Nephron progenitor cell (in vitro differentiated cells): ENCODE results near the gene NRG4.
A peak's percentile ranks its signal among the peaks of the same experiment; 100 is the strongest.
"Not testable (repeated sequence)": the region's sequence is repeated elsewhere in the genome, so short reads cannot be mapped to it uniquely, and the experiment has no call there.

Experiments
- DNase-seq: peaks from one replicate; pipeline ENCODE4 v3.0.0; 2021
- H3K27ac Mint-ChIP-seq: 2 replicates; pipeline ENCODE4 v1.8.0; 2021; ENCODE audit warnings: mild to moderate bottlenecking, moderate library complexity, mixed read lengths
- H3K27me3 Mint-ChIP-seq: 2 replicates; pipeline ENCODE4 v1.8.0; 2021; ENCODE audit warnings: mild to moderate bottlenecking, low read depth, mixed read lengths; ENCODE audit not compliant: poor library complexity
- H3K36me3 Mint-ChIP-seq: 2 replicates; pipeline ENCODE4 v1.8.0; 2021; ENCODE audit warnings: low read depth, mixed read lengths
- H3K4me1 Mint-ChIP-seq: 2 replicates; pipeline ENCODE4 v1.8.0; 2021; ENCODE audit warnings: mixed read lengths
- H3K4me3 Mint-ChIP-seq: 2 replicates; pipeline ENCODE4 v1.8.0; 2021; ENCODE audit warnings: mild to moderate bottlenecking, moderate library complexity, mixed read lengths
- H3K9me3 Mint-ChIP-seq: 2 replicates; pipeline ENCODE4 v1.8.0; 2021; ENCODE audit warnings: mild to moderate bottlenecking, moderate library complexity, mixed read lengths
- CTCF ChIP-seq: fragments of 200-600 bp; sonication (generic); IDR thresholded peaks from 2 replicates; pipeline ENCODE4 v1.5.0; 2021; ENCODE audit warnings: antibody characterized with exemption

The NRG4 gene

DNA sequence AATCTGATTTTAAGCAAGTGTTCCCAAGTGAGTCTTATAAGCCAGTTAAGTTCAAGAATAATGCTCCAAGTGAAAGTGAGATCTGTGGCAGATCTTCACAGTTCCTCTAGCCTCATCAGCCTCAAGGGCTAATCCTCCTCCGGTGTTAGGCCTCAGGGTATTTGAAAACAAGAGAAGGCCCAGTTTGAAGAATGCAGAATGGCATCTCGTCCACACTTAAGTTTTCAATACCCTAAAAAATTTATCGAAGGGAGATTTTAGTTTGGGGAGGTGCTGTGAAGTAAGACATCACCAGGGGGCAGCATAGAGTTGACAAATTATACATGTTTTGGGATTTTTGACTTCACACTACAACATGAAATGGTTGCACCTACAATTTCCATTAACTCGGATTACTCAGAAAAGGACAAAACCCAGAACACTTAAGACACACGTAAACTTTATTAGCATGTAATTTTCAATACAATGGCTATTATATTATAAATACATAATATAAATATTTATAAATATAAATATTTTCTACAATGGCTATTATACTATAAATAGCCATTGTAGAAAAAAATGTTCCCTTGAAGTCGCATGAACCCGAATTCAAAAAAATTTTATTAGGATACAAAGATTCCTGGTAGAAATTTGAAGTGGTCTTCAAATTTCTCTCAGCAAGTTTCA, 45.2 kb upstream of the NRG4 start:
- Mint-ChIP-seq H3K27me3 (peaks cover 57% of the 10 kb centered on the region), H3K4me3 (no peak overlapping the region), H3K4me1 (peaks cover 8% of the 10 kb centered on the region), H3K9me3 (no peaks in the 10 kb centered on the region), H3K27ac (no peak overlapping the region), H3K36me3 (no peaks in the 10 kb centered on the region)
- TF ChIP-seq CTCF, result peak; percentile 79
- peak; percentile 54 for DNase-seq

DNA sequence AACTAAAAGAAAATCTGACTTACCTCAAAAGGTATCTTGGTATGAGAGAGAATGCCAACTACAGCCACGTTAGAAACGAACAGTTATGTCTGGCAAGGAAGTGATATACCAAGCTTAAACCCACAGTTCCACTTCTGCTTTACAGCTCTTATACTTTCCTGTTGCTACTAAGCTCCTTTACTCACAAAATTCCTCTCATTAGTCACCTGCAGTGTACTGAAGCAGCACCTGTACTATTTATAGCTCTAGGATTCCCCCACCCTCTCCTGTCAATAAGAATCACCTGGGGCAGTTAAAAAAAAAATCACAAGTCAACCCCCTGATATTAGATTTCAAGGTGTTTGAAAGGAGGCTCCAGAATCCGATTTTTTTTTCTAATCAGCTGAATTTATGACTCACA, 44.7 kb upstream of the NRG4 start:
- H3K36me3 Mint-ChIP-seq, result no peaks in the 10 kb centered on the region
- H3K4me1 Mint-ChIP-seq, result peaks cover 5% of the 10 kb centered on the region
- no peak for TF ChIP-seq CTCF
- no peaks in the 10 kb centered on the region for H3K9me3 Mint-ChIP-seq
- H3K4me3 Mint-ChIP-seq, result no peak overlapping the region
- no peak overlapping the region for H3K27ac Mint-ChIP-seq
- no peak for DNase-seq
- peaks cover 52% of the 10 kb centered on the region for H3K27me3 Mint-ChIP-seq

GRCh38 chr15:76054201-76054600, 42.0 kb upstream of the NRG4 start:
- H3K4me1 Mint-ChIP-seq, H3K27ac Mint-ChIP-seq, H3K9me3 Mint-ChIP-seq, H3K36me3 Mint-ChIP-seq, DNase-seq, H3K4me3 Mint-ChIP-seq: not testable (repeated sequence)
- H3K27me3 Mint-ChIP-seq, result peaks cover 37% of the 10 kb centered on the region

DNA sequence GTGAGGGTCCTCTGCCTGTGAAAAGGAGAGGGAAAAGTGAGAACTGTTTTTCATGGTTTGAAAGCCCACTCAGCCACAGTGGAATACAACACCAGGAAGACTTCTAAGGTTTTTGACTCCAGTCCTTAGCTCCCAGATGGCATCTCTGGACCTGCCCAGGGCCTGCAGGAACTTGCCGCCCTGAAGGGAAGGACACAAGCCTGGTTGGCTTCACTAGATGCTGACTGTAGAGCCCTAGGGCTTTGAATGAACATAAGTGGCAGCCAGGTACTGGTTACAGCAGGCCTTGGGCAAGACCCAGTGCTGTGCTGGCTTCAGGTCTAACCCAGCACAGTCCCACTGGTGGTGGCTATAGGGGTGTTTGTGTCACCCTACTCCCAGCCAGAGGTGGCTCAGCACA, 26.3 kb upstream of the NRG4 start:
- DNase-seq, result no peak
- Mint-ChIP-seq H3K4me1 (no peaks in the 10 kb centered on the region), H3K27ac (no peak overlapping the region), H3K36me3 (no peaks in the 10 kb centered on the region), H3K4me3 (no peak overlapping the region), H3K9me3 (peaks cover 38% of the 10 kb centered on the region), H3K27me3 (no peaks in the 10 kb centered on the region)
- no peak for TF ChIP-seq CTCF

DNA sequence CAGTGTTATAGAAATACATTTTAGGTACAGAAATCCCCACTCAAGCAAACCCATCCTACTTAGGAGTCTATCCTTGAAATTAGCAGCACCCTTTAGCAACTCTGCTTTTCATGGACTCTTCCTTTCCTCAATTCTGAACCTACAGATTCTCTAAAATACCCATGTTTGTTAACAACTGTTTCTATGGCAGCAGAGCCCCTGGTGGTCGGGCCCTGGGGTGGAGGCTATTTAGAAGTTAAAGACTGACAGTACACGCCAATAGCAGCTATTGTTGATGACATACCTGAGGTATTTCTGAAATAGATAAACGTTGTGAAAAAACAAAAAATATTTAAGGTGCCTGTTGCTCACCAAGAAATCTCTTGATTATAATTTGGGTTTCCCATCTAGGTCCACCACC, 23.4 kb upstream of the NRG4 start:
- H3K27ac Mint-ChIP-seq, result no peak overlapping the region
- TF ChIP-seq CTCF, result no peak
- no peak overlapping the region for H3K4me3 Mint-ChIP-seq
- no peaks in the 10 kb centered on the region for H3K27me3 Mint-ChIP-seq
- H3K9me3 Mint-ChIP-seq, result peaks cover 10% of the 10 kb centered on the region
- no peaks in the 10 kb centered on the region for H3K36me3 Mint-ChIP-seq
- no peaks in the 10 kb centered on the region for H3K4me1 Mint-ChIP-seq
- no peak for DNase-seq

DNA sequence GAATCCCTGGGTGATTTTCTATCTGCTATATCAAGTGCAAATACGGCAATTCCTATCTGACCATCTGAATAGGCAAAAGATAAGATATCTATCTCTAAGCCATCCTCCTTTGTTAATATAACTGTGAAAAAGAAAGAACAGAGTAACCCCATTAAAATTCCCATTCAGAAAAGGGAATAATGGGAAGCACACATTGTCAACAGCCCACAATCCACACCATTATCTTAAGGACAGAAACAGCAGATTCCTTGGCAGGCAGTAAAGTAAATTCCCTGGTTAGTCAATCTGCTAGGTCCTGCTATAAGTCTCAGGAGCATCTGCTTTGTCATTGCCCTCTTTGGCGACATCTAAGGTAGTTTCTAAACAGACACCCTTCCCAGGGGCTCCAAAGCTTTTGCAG, 21.9 kb upstream of the NRG4 start:
- Mint-ChIP-seq H3K4me3 (no peak overlapping the region), H3K4me1 (no peaks in the 10 kb centered on the region), H3K36me3 (no peaks in the 10 kb centered on the region), H3K27me3 (no peaks in the 10 kb centered on the region), H3K27ac (no peak overlapping the region), H3K9me3 (peaks cover 14% of the 10 kb centered on the region)
- DNase-seq, result no peak
- TF ChIP-seq CTCF, result no peak
